HG03159 (cell line): ENCODE results near the gene RFTN1.

Experiments
- ATAC-seq: cut with Tn5 transposase; IDR thresholded peaks from one replicate; pipeline ENCODE4 v1.9.1; 2021; ENCODE audit warnings: mild to moderate bottlenecking, moderate library complexity; ENCODE audit not compliant: unreplicated experiment

The RFTN1 gene

DNA sequence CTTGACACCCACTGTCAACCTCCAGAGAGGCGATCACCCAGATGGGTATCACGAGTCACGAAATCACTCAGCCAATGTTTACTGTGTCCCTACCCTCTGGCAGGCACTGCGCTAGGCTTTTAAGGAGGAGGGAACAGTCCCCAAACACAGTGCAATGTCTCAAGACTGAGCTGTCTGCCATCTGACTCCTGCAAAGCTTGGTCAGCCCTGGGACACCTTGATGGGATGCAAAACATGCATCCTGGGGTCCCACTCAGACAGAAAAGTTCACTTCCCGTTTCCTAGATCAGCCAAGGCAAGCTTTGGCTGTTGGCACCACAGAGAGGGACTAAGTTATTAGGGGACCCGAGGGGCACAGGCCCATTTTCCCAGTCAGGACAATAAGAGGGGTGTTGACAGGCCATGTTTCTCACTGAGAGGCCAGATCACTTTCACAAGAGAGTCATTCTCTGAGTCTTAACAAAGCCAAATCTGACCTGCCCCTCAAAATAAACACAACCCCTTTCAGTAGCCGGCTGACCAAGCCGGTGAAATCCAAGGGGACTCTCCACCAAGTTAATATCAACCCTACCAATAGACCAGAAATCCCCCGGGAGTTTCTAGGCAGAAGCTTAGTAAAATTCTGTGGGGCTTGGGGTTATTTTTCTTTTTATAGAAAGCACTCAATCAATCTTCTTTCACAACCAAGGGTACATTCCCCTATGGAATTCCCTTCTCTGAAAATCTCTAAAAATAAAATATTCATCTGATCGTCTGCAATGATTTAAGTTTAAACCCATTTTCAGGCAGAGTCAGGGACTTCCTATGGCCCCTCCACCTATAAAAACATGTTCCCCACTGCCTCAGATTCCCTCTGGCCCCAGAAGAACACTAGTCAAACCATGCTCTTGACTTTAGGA lies 3.5 kb downstream of the RFTN1 start:
- ATAC-seq = no peak

DNA sequence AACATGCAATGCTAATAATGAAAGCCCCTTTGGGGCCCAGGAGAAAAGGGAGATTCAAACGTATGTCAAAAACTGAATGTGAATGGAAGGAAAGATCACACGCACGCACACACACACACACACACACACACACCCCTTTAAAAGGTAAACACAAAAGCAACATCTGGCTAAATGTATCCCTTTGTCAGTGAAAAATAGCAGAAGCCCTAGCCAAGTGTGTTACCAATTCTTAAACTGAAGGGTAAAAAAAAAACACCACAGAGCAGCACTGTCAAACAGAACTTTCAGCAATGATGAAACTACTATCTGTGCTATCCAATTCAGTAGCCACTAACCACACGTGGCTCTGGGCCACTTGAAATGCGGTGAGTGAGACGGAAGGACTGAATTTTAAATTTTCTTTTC lies 4.9 kb downstream of the RFTN1 start:
- no peak for ATAC-seq

DNA sequence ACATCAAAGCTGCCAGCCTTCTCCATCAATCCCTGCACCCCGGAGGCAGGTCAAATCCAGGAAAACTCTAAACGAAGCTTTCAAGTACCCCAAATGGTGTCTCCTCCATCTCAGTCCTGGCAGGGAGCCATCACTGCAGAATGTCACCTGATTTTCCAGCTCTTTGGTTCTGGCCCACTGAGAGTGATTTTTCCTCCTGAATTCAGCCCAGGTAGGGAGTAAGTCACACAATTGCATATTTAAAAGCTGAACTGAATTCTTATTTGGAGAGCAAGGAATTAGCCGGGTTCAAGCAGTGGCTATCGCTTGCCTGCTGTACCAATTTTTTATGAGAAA lies 5.3 kb downstream of the RFTN1 start:
- no peak for ATAC-seq

DNA sequence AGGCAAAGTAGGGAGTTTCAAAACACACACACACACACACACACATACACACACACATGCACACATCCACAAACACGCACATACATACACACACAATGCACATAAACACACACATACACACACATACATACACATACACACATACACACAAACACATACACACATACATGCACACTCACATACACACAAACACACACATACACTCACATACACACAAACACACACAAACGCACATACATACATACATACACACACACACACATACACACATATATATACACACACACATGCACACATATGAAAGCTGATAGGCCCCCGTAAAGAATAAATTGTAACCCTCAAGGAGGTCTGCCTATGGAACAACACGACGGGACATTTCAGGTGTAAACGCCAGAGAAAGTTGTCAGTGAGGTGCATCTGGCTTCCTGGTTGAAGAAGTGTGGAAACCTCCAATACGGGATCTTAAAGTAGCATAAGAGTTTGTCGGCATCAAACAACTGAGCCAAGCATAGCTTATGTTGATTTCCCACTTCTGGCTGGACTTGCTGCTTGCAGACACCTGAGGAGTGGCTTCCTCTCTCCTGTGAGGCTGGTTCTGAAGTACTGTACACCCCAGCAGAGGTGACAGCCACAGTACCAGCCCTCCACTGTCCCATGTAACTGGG lies 5.8 kb downstream of the RFTN1 start:
- no peak for ATAC-seq

DNA sequence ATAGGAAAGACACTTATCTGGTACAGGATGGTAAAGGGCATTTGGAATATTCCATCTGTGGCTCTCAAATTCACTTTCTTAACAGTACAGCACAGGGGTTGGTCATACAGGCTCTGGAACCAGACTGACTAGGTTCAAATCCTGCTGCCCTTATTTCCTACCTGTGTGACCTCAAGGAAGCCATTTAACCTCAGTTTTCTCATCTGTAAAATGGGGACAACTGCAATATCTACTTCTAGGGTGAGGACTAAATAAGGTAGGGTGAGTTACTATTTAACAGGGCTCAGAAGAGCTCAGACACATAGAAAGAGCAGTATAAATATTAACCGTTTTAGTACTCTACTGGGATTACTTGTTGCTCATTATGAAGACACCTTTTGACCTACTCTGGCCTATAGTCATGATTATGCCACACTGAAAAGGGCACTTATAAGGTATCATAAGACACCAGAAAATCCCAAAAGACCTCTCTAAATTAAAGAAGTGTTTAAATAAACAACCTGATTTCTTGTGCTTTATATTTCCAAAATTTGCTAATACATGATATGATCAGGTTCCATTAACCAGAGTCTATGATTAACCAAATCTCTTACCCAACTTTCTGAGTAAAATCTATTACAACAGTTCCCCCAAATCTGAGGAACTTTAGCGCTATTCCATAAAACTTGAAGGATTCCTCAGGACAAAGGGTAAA lies 6.5 kb downstream of the RFTN1 start:
- ATAC-seq = no peak

DNA sequence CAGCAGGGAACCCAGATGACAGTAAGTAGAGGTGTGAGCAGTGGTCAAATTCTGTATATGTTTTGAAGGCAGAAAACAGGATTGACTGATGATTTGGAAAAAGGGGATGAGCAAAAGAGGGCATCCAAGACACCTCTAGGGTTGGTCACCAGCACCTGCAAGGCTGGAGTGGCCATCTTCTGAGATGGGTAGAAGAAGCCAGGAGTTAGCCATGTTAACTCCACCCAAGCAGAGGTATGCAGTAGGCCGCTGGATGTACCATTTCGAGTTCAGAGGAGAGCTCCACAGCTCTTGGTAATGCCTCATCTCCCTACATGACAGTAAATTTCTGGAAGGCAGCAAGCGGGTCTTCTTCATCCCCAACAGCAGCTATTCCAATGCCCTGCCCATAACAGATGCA lies 7.0 kb downstream of the RFTN1 start:
- no peak for ATAC-seq

DNA sequence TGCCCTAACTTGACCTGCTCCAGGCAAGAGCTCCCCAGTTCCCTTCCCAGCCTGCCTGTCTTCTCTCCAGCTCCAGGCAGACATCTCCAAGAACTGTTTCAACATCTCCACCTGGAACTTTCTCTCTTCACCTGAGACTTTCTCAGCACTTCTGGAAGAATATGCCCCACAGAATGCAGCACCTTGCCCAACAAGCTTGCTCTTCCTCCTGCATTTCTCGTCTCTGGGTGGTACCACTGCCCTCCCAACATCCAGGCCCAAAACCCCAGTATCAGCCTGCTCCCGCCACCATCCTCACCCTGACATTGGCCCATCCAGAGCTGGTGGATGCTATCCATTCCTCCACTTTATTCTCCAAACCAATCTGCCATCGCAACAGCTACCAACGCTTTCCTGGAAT lies 8.8 kb downstream of the RFTN1 start:
- no peak for ATAC-seq

DNA sequence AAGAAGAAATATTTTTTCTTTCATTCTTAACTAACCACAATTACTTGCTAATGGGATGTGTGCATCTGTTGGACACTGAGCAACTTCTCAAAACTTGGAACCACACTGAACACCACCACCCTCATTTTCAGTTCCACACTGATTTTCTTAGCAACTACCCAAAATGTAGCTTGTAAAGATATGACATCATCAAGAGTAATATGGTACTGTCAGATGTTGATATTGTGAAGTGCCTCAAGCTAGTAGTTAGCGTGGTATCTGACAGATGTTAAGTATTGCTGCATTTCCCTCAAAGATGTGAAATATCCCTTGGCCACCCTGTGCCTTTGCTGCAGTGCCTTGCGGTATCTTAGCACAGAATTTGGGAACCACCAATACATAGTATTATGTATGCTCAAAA lies 9.3 kb downstream of the RFTN1 start:
- ATAC-seq = peak; percentile 87

DNA sequence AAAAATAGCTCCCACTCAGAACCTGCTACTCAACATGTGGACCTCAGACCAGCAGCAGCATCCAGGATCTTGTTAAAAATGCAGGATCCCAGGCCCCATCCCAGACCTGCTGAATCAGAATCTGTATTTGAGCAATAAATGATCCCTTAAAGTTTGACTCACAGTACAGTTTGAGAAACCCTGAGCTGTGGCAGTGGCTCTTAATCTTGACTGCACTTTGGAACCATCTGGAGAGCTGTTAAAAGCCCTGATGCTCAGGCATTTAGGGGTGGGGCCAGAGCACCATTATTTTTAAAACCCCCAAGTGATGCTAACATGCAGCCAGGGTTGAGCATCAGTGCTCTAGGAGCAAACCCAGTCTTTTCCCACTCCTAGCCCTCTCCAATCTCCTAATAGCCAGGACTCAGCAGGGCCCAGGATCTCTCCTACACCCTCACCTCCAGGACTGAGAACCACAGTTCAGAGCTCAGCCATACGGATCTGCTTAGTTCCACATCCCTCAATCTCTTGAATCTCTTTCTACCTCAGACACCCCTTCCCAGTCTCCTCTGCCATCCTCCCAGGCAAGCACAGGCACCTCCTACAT lies 10.2 kb downstream of the RFTN1 start:
- ATAC-seq = no peak

DNA sequence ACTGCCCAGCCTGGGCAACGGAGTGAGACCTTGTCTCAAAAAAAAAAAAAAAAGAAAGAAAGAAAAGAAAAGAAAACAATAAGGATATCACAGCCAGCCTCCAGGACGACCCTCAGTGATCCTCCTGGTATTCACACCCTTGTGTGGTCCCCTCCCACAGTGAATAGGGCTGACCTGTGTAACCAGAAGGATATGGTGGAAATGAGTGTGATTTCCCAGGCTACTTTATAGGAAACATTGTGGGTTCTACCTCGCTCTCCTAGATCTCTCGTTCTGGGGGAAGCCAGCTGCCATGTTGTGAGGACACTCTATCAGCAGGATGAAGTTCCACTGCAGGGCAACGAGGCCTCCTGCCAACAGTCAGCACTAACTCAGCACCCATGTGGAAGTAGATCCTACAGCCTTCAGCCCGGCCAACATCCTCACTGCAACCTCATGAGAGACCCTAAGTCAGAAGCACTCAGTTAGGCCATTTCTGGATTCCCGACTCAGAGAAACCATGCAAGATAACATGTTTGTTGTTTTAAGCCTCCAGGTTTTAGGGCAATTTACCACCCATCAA lies 11.1 kb downstream of the RFTN1 start:
- ATAC-seq = no peak

DNA sequence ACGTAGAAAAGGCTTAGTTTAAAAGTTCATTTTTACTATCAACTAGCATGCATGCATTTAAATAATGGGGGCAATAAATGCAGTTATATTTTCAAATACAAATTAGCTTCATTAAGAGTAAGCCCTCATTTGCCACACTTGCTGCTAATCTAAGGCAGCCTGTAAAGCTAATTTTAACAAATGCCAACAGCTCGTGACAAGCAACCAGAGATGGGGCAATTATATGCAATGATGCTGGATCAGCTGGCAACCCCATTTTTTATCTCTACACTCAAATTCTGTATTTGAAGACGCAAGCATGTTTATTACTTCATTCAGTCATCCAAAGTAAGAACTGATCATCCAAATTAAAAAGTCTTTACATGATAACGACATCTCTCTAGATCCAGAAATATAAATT lies 12.1 kb downstream of the RFTN1 start:
- no peak for ATAC-seq

DNA sequence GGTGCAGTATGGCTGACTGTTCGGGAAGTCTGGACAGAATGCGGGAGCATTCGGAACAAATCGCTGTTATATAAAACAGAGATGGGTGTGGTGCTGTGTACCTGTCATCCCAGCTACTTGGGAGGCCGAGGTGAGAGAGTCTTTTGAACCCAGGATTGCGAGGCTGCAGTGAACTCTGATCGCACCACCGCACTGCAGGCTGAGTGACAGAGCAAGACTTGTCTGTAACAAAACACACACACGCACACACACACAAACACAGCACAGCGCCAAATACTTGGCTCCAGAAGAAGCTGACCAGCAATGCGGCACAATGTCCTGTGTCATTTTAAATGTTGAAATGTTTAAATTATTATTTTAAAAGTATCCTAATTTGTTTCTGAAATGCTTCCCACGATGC lies 12.6 kb downstream of the RFTN1 start:
- ATAC-seq = no peak

DNA sequence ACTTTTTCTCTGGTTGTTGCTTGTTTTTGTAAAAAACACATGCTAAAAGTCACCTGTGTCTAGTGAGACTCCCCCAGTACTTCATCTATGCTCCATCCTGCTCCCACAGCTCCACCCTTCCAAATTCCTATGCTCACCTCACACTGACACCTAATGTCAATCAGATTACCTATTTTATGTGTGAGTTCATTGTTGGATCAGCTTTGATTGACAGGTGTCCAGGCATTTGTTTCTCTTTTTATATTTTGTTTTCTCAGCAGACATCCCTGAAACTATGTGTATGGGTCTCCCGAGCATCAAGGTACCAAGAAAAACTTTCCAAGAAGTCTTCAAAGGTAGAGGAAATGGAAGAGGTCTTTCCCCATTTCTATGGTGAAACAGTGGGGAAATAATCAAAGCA lies 13.4 kb downstream of the RFTN1 start:
- no peak for ATAC-seq

DNA sequence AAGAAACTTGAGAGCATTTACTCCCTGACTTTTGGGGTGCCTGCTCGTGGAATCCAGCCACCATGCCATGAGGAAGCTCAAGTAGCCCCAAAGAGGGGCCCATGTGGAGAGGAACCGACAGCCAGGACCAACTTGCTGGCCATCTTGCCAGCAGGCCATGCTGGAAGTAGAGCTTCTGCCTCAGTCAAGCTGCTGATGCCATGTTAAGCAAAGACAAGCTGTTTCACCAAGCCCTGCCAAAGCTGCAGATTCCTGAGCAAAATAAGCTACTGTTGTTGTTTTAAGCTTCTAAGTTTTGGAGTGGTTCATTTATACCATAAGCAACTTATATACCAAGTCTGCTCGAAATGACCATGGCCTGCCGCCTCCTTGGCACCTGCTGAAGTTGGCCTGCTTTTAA lies 14.1 kb downstream of the RFTN1 start:
- no peak for ATAC-seq

DNA sequence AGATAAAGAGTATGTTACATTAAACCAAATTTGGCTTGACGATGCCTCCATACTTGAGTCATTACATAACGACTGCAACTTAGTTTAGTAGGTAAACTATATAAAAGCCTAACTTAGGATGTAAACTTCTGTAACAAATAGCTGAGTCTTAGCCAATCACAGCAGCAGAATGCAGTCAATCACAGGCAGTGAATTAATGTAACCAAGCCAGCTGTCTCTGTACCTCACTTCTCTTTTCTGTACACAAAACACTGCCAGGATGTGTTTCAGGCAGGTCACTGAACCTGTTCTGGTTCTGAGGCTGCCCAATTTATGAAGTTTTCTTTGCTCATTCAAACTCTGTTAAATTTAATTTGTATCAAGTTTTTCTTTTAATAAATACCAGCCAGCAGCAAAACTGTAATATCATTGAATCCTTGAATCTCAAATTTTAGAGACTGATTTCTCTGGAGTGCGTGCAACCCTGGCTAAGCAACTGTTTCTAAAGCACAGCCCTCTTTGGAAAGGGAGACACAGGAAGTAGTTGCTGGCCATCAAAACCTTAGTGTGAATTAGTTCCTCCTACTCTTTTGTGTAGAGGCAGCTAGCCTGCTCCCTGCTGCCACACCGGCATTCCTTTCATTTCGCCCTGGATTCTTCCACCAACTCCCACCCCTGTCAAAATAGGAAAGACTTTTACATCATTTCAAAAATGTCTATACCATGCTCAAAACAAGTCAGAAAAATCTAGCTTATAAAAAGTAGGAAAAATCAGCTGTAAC lies 15.2 kb downstream of the RFTN1 start:
- ATAC-seq = peak; percentile 62

DNA sequence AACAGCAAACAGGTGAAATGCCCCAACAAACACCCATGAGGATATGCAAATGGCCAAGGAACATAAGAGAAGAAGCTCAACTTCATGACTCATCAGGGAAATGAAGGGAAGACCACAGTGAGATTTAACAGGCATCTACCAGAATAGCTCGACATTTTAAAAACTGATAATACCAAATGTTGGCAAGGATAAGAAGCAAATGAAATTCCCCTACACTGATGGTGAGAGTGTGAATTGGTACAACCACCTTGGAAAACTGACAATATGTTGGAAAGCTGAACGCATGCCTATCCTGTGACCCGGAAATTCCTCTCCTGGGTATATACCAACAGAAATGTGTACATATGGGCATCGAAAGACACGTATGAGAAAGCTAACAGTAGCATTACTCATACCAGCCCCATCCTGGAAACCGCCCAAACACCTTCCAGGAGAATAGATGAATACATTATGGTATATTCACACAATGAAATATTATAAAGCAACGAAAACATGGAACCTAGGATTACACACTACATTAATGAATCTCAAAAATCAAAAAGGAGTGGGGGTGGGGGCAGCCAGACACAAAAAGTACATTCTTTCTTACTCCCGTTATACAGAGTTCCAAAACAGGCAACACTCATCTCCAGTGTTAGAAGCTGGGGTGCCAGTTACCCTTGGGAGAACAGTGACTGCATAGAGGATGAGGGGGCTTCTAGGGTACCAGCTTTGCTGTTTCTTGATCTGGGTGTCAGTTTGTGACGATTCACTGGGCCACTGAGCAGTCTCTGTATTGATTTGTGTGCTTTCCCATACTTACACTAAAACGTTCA lies 16.9 kb downstream of the RFTN1 start:
- peak; percentile 51 for ATAC-seq

DNA sequence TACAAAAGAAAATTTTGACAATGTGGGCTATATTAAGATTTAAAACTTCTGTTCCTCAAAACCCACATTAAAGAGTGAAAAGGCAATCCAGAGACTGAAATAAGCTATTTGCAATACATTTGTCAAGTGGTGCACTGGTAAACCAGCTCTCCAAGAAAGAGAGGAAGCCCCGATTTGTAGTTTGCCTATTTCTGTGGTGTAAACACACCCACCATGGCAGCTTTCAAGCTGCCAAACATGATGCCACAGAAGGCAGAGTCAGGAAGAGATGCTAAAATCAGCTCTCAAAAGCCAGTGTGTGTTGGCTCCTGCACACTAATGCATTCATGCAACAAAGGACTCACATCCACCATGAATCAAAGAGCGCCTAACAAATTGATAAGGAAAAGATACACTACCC lies 17.5 kb downstream of the RFTN1 start:
- peak; percentile 14 for ATAC-seq

DNA sequence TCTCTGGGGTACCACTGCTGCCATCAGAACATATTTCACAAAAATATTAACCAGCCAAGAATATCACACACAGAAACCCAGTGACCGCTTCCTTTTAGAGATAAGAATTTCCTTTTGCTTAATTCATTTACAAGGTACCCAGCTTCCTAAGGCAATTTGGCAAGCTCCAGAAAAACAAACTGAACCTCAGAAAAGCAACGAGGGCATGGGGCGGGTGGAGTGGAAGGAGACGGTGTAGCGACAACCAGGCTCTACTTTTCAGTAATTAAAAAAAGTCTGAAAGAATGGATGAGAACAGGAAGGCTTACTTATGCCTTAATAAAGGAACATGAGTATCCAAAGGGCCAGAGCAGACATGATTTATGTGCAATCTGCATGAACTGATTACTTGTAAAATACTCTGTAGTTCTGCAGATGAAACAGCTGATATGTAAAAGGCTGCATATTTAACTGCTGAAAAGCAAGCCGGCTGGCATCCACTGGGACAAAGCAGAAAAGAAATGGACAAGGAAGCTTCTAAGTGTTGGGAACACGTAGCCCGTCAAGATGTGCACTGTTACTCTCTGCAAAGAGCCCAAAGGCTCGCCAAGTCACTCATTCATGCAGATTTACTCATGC lies 18.6 kb downstream of the RFTN1 start:
- no peak for ATAC-seq

DNA sequence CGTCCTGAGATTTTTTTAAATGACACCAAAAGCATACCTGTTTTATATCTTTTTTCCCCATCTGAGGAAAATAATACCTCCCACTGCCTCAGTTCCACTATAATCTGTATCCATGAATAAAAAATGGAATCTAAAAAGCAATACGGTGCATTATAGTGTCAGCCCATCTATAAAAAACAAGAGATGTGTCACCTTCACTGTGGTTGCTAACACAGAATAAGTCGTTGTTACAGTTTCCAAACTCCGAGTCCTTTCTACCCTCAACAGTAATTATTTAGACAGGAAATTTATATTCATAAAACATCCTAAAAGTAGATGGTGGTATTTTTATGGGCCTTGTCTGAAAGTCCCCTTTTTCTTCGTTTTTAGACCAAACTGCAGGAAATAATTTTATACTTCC lies 19.4 kb downstream of the RFTN1 start:
- ATAC-seq = no peak
